Suppressor macrophage treated with lipopolysaccharide for 4 hours (primary cell): ENCODE data around the gene MAPK11.

Experiments used
- DNase-seq: peaks from one replicate; pipeline ENCODE4 v3.0.0-alpha.2; 2020

Gene MAPK11

DNA sequence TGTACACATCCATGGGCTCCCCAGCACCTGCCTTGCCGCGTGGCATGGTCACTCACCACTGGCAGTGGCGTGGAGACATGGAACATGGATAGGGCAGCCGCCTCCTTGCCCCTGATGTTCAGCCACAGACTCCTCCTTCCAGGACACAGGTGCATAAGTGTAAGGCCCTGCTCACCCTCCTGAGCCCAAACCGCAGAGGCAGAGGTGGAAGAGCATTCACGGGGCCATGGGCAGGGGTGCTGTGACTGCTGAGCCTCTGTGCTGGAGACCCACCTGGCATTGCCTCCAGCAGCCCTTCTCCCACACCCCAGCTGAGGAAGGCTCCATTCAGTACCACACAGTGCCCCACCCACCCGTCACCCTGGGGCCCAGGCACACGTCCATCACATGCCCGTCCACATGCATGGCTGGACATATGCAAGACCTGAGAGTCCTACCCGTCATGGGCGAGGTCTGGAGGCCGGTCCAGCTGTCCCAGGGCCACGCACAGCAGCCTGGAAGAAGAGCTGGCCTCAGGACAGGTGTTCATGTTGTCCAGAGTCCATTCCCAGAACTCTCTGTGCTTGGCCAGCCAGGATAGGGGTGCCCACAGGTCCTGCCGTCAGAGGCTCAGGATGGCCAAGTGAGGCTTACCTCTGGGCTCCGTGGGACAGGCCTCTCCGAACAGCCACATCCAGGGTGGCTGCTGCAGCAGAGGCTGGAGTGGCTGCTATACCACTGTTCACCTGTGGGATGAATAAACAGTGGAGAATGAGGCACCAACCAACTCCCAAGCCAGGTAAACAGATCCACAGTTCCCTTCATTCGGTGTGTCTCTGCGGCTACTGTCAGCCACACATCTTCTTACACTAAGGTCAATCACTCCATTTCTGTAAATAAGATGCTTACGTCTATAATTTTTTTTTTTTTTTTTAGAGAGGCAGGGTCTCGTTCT, 23.7 kb downstream of the MAPK11 start:
- no peak for DNase-seq

DNA sequence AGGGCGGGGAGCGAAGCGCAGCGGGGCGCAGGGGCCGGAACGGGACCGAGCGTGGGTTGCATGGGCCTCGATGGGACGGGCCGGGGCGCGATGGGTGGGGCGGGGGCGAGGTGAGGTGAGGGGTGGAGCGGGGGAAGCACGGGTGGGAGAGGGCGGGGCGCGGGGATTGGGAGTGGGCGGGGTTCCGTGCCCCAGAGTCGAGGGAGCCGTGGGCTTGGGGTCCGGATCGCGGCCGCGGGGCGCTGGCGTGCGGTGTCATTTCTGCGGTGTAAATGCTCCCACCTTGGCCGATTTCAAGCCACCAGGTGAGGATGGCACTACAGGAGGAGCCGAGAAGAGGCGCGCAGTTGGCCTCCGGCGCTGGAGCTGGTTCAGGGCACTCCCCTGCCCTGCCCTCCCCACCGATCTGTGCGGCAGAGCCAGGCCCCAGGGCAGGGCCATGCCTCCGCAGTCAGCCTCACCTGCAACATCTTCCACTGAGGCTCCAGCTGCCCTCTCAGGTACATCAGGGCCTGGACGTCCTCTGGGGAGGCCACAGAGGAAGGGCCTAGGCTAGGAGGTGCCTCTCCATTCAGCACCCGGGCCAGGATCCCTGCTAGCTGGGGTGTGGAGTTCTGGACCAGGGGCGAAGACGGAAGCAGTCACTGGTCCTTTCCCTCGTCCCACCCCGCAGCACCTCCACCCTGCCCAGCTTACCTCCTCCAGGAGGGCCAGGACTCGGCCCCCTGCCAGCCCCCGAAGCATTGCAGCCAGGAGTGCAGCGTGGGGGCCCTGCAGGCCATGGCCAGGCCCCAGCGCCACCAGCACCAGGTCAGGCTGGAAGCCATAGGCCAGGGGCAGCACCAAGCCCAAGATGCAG, 24.7 kb downstream of the MAPK11 start:
- no peak for DNase-seq

DNA sequence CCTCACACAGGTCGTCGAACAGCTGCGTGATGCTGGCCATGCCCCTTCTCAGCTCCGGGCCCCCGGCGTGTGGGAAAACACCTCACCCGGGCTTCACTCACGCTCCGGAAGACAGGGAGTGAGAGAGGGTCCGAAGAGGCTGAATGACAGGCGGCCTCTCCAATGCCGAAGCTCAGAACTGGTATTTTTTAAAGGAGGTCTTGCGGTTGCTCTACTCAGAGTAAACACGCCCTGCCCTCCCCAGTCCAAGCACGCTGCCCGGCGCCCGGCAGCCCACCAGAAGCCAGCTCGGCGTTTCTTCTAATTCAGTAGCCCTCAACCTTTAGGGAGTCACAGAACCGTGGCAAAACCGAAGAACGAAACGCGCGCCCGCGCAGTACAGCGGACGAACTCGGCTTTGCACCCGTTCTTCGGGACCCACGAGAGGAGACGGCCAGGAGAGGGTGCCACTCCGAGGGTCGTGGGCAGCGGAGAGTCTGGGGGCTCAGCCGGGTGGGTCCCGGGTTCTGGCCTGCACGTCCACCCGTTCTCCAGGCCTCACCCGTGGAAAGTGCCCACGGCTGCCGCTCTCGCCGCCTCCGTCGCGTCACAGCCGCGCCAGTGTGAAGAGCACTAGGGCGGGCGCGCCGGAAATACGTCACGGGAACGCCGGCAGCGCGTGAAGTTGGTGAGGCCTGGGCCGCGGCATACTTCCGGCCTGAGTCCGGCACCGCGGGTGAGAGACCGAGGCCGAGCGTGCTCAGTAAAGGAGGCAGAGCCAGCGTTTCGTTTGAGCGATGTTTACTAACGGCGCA, 25.6 kb downstream of the MAPK11 start, which contains the start of gene TUBGCP6:
TUBGCP6 (minus strand) TSS at position 604 of the 794 bp plus-strand sequence; CDS start at position 40, 564 bp downstream.
- DNase-seq, result peak; percentile 97

DNA sequence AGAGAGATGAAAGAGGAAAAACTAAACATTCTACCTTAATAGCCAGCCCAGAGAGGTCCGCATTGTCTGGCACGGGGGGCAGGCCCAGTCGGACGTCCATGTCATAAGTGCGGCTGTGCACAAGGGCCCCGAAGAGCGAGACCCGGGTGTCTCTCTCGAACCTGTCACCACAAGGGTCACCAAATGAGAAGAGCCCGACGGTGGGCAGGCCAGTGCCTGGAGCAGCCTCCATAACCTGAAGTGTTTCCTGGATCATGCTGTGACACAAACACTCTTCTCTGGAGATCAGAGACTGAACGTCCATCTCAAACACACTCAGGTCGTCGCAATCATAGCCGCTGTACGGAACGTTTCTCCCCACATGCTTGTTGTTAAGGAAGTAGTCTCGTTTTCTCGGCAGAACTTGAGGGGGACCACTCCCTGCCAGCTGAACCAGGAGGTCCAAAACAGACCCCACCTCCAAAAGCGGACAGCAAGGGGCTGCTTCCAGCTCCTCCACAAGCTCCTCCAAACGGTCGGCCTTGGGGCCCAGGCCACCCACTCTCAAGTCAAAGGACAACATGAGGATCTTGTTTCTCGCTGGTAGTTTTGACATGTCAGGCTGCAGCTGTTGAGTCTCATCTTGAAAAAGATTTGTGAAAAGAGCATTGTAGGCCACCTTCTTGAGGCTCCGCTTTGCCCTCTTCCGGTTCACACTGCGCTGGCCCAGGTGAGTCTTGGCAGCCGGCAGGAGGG, 26.3 kb downstream of the MAPK11 start:
- DNase-seq, result no peak

DNA sequence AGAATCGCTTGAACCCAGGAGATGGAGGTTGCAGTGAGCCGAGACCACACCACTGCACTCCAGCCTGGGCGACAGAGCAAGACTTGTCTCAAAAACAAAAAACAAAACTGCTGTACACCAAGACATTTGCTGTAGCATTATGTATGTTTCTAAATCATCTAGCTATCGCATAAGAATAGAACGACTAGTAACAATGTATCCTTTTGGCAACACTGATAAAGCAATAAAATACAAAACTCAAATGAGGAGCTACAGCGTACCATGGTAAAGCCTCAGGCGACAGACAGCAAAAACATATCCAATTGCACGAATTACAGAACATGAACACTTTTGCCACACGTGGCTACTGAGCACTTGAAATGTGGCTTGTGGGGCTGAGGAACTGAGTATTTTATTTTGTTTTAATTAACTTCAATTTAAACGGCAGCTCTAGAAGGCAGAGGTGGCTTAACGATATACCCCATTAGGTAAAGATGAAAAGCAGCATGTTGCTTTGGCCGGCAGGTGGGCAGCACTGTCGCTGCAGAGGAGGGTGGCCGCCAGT, 27.7 kb downstream of the MAPK11 start:
- DNase-seq, result no peak

DNA sequence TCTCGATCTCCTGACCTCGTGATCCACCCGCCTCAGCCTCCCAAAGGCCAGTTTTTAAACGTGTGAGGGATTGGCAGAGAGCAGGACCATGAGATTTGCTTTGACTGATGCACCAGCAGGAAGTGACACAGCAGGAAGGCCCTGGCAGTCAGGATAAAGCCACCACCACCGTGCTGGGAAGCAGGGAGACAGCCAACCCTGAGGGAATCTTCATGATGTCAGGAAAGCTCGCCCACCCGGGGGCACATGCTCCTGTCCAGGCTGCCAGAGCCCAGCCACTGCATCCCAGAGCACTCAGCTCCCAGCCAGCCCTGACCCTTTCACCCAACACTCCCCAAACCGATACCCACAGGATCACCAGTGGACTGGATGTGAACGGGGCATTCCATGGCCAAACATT, 31.4 kb downstream of the MAPK11 start:
- no peak for DNase-seq

DNA sequence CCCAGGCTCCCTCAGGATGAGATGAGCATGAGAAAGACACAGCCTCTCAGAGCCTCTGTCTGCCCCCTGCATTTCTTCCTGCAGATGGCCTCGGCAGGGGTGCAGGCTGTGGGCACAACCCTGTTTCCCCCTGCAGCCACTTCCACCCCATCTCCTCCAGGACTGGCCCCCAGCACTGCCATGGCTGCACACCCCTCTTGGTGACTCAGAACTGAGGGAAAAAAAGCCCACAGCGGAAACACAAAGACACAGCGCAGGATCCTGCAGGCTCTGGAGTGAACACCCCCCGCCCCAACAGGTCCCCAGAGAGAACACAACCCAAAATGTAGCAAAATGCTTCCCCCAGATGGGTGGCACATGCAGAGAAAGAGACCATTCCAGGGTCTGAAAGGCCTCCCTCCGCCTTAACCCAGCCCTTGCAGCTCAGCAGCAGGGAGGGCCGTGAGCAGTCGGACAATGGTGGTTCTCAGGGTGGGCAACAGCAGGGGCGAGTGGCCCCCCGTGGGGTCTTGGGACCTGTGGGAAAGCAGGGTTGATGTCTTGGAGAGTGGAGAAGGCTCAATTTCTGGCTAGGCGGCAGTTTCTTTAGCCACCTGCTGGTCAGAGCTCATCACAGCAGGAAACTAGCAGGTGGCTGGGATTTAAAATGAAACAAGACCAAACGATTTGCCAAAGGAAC, 33.3 kb downstream of the MAPK11 start:
- DNase-seq, result peak; percentile 24

DNA sequence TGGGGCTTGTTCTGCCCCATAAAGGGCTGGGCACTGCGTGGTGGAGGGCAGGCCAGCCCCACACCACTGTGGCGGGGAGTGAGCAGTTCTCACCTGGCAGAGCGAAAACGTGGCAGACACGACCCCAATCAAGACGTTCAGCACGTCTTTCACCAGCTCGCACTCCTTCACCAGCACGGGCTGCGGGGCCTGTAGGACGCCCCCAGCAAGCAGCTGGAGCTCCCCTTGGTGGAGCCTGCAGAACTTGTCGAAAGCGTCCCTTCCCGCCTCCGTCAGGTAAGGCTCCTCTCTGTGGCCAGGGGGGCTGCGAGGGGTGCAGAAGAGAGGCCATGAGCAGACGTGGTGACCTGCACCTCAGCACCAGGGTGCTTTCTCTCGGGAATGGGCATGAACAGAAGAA, 37.0 kb downstream of the MAPK11 start:
- DNase-seq, result no peak

DNA sequence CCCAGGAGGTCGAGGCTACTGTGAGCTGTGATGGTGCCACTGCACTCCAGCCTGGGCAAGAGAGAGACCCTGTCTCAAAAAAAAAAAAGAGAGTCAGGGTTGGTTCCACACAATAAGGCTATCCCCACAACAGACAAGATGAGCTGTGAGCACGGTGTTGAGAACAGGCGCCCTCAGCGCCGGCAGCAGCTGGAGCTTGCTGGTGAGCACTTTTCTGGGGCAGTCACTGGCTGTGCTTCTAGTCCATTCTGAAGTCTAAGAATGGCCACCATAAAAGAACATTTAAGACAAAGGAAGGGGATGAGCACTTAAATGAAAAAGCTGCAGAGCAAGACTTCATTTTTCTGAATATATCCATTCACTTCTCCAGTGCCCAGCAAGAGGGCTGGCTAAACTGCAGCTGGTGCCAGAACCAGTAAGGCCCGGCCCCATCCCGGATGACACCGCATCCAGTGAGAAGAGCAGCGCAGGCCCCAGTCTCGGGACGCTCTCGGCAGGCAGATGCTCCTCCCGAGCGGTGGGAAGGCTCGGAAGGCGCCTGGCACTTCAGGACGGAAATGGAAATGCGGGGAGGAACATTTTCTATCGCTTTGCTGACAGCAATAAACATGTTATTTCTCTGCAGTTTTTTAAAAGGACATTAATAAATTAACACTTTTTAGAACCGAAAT, 37.6 kb downstream of the MAPK11 start:
- DNase-seq, result no peak

DNA sequence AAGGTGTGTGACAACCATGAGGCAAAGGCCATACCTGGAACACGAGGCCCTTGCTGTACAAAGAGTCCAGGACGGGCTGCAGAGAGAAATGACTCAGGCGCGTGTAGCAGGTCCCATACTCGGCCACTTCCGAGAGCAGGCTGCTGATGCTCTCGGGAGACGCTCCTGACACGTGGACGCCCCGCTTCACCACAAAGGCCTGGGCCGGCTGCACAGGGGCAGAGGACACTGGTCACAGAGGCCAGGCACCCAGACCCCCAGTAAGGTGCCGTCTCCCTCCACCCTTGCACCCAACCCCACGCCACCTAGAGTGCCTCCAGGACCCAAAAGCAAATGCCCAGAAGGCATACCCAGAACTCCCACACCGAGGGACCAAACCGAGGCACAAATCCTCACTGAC, 40.8 kb downstream of the MAPK11 start:
- no peak for DNase-seq

DNA sequence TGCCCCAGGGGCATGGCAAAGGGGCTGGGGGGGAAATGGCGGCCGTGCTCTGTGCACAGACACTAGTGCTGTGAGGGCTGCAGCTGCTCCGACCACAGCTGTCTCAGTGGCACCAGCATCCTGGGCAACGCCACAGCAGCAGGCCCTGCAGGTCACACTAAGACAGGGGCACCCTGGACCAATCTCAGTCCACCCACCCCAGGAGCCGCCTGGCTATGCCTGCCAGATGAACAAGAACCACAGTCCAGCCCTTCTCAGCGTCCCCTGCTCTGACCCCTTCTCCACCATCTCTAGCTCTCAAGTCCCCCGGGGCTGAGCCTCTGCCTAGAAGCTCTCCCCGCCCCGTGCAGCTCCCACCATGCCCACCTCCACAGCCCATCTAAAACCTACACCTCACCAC, 41.8 kb downstream of the MAPK11 start:
- no peak for DNase-seq

DNA sequence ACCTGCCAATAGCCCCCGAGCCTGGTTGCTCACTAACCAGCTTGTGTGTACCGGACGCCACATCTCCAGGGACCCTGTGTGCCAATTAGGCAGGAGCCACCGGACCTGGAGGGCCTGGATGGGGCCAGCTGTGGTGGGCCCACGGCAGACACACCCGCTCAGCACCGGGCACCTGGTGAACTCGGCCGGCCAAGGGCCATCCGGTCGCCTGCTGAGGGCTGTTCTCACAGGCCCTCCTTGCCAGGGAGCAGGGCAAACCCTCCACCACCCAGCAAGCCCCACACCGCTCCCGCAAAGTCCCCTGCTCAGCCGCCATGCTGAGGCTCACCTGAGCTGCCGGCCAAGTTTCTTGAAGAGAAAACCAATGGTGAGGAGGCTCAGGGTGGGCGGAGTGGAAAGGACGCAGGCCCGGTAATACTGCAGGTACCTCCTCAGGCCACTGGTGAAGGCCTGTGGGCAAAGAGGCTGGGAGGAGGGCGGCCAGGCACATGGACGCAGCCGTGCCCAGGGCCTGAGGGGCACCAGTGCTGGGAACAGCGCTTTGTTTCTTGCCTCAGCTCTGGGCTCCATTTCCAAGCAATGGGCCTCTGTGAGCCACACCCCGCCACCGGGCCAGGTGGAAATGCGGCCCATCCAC, 42.5 kb downstream of the MAPK11 start:
- no peak for DNase-seq

DNA sequence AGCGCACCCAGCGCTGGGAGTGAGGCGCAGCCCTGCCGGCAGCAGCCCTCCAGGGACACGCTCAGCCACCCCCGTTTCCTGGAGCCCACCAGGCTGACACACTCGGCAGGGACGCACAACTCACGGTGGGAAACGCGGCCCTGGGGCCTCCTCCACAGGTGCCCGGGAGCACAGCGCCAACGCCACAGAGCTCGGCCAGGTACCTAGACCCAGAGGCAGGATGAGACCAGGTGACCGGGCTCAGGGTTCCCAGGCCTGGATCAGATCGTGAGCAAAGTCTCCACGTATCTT, 43.4 kb downstream of the MAPK11 start:
- DNase-seq, result no peak

DNA sequence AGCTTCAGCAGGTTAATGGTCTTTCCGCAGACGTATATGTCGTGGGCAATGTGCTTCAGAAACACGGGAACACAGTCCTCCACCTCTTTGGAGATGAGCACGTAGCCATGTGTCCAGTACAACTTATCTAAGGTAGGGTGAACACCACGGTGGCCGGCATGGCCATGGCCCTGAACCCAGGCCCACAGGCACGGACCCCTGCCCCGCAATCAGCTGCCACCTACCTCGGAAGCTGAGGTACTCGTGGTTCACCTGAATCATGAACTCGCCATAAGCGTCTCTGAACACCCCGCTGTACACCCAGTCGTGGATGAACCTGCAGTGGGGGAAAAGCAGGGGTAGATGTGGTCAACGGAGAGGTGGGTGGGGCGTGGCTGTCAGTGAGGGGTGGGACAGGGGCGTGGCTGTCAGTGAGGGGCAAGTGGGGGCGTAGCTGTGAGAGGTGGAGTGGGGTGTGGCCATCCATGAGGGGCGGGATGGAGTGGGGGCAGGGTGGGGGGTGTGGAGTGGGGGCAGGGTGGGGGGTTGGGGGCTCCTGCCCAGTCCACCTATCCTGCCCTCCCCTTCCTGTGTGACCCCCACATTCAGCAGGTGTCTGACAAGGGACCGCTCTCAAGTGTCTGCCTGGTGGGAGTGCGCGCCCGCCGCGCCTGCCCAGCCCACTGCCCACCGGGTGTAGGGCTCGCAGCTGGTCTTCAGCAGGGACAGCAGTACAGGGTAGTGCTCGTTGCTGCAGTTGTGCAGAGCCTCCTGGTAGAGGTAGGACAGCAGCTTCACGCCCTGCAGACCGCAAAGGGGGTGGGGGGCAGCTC, 43.9 kb downstream of the MAPK11 start:
- no peak for DNase-seq

DNA sequence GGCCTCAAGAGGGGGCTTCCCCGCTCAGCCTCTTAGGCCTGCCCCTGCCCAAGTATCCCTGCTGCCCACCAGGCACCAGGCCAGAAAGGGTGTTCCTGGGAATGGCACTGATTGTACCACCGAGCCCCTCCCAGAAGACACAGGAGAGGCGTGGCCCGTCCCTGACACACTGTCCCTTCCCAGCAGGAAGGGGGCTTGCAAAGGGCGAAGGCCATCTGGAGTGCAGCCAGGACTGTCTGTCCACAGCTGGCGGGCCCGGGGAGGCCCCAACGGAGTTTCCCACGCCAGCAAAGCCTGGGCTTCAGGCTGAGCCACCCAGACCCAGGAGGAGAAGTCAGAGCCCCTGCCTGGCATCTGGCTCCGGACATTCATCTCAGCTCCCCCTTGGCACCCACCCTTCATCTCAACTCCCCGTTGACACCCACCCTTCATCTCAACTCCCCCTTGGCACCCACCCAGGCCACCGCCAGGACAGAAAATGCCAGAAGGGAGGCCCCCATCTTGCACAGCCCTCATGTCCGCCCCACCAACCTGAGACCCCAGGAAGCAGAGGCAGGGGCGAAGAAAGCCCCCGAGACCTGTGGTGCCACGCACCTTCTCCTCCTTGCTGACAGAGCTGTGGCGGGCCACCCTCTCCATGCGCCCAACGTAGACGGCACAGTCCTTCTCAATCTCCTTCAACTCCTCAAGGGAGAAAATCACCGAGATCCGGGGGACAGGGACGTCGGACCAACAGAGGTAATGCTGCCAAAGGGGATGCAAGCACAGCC, 44.8 kb downstream of the MAPK11 start:
- DNase-seq, result no peak

DNA sequence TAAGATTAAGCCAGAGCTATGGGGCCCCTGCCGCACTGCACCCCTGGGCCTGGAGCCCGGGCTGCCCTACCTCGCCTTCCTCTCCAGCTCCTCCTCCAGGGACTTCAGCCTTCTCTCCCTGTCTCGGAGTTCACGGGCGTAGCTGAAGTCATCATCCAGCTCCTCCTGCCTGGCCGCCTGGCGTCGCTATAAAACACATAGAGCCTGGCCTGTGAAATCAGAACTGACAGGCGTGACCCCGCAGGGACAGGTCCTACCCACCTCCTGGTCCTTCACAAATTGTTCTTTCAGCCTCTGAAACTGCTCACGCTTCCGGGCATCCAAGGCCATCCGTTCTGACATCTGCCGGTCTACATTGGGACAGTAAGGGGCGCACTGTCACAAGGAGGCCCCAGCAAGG, 46.1 kb downstream of the MAPK11 start:
- DNase-seq, result no peak

DNA sequence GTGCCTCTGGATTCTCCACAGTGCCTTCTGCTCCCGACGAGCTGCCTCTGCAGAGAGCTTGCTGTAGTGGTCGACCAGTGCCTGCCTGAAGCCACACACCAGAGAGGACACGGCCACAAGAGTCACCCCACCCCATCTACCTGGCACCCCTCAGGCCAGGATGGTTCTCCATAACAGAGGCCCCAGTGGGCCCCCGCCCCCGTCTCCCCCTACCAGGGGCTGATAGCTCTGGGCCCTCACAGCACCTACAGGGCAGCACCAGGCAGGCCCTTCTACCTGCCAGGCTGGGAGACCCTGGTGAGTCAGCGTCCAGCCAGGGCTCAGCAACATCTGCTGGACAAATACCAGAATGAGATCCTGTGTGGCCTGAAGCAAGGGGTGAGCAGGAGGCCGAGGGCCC, 47.7 kb downstream of the MAPK11 start:
- no peak for DNase-seq

DNA sequence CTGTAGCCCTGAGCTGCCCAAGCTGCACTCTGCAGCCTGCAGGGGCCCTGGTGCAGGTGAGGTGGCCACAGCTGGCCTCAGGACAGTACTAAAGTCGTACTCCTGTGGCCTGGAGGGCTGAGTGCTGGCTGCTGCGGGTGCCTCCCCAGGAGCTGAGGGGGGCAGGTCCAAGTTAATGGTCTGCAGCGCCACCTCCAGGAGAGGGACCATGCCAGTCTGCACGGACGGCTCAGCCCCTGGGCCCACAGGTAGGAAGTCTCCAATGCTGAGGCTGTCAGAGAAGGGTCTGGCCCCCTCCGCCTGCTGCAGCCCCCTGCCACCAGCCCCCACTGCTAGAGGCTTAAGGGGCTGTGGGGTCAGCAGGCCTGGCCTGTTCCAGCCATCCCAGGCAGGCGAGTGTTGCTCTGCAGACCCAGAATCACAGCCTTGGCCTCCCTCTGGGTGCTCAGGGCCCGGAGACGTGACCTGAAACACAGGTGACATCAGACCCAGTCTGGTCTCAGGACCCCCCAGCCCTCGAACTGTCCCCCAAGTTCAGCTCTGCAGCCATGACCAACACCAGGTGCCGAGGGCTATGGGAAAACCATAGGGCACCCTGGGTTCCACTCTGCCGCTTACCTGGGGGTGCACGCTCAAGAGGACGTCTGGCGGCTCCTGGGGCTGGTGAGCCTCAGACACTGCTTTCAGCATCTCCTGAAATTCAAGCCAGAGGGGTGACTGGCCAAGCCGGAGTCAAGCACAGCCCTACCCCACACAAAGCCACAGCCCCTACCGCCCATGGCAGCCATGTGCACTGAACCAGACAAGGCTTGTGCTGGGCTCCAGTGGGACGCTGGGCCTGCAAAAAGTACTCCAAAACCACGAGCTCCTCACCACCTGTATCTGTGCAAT, 48.5 kb downstream of the MAPK11 start:
- DNase-seq, result no peak
